ENCODE measurements around the gene SDF4.
"Not testable (repeated sequence)": the region's sequence is repeated elsewhere in the genome, so short reads cannot be mapped to it uniquely, and the experiment has no call there.

The SDF4 gene

DNA sequence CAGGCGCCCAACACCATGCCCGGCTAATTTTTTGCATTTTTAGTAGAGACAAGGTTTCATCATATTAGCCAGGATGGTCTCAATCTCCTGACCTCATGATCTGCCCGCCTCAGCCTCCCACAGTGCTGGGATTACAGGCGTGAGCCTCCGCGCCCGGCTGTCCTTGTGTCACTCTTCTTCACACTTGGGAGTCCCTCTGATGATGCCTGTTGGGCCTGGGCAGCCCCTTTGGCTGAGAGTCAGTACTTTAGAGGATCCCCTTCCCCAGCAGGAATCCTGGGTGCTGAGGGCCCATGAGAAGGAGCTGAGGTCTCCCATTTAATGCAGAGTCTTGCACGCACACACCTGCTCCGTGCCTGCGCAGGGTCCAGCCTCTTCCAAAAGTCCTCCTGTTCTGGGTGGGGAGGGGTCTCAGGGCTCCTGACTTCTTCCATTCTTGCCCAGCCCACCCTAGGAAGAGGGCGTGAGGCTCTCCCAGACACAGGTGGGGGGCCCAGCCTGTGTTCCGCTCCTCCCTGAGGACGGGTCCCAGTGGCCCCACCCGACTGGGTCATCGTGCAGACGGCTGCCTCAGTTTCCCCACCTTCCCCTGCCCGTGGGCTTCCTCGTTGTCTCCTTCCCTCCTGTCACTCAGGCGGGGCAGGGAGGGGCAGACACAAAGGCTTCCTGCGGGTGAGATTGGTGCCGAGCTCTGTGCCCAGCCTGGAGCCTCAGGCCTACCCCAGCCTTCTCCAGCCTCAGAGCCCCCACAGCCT is 54.2 kb downstream of the SDF4 start:
- DNase-seq: no peak

DNA sequence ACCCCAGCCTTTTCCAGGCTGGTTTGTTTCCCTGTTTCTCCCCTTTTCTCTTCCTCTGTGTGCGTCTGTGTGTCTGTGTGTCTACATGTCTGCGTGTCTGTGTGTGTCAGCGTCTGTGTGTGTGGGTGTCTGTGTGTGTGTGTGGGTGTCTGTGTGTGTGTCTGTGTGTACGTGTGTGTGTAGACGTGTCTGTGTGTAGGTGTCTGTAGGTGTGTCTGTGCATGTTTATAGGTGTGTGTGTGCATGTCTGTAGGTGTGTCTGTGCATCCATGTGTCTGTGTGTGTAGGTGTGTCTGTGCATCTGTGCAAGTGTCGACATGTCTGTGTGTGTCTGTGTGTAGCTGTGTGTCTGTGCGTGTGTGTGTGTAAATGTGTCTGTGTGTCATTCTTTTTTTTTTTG is 54.9 kb downstream of the SDF4 start:
- DNase-seq: no peak

DNA sequence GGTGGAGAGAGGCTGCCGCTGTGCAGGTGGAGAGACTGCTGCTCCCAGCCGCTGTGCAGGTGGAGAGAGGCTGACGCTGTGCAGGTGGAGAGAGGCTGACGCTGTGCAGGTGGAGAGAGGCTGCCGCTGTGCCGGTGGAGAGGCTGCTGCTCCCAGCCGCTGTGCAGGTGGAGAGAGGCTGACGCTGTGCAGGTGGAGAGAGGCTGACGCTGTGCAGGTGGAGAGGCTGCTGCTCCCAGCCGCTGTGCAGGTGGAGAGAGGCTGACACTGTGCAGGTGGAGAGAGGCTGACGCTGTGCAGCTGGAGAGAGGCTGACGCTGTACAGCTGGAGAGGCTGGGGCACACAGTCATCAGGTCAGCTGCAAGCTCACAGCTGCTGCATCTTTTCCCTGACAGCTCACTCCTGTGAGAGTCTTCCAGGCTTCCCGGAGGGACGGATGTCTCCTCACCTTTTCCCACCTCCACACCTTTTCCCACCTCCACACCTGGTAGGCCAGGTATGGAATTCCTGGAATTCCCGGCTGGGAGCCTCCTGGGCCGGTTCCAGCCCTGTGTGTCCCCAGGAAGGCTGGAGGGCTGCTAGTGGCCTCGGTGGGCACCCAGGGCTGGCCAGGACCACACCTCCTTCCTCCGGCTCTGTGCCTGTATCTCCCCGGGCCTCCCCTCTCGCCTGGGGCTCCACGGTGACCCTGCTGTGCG is 55.6 kb downstream of the SDF4 start:
- not testable (repeated sequence) for DNase-seq

DNA sequence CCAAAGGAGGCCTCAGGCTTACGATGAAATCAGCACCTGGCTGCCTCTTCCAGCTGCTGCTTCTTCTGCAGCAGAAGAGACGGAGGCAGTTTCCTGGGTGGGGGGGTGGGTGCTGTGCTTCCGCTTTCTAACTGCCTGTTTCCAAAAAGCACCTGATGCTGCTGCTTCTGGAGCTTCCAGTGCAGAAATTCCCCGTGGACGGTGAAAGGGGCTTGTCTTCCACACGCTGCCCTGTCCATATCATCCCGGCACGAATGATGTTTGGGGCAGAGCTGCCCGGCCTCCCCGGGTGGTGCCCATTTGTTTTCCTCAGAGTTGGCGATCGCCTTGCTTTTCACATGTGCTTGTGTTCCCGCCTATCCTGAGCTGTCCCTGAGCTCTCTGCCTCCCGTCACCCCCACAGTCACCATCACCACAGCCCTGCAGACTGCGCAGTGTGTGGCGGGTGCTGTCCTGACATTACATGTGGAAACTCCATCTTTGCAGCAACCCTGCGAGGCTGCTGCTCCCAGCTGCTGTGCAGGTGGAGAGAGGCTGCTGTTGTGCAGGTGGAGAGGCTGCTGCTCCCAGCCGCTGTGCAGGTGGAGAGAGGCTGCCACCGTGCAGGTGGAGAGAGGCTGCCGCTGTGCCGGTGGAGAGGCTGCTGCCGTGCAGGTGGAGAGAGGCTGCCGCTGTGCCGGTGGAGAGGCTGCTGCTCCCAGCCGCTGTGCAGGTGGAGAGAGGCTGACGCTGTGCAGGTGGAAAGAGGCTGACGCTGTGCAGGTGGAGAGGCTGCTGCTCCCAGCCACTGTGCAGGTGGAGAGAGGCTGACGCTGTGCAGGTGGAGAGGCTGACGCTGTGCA is 56.4 kb downstream of the SDF4 start:
- no peak for DNase-seq

DNA sequence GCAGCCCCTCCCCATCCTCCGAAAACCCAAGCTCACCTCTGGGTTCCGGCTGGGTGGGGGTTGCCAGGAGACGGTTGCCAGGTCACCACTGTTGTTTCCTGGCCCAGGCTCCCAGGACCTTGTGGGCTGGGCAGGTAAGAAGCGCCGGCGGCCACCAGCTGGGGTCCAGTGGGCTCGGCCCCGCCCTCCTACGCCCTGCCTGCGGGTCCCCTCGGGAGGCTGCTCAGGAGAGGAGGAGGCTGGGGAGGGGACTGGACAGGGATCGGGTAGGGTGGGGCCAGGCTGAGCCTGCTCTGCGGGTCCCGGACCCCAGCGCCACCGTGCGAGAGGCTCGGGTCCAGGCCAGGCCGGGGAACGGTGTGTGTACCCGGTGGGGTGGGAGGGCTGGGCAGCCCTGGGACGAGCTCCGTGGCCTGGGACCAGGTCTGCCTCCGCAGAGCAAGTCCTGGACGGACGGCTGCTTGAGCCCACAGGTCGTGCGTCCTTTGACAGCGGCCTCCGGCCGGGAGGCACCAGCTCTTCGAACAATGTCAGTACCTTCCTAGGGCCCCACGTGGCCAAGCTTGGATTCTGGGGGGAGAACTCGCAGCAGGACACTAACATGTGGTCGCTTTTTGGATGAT is 57.9 kb downstream of the SDF4 start, which contains the start of gene TTLL10:
TTLL10 (plus strand) TSS at position 88 of the 623 bp plus-strand sequence. CDS start 5,336 bp downstream, outside the sequence.
- DNase-seq: no peak

DNA sequence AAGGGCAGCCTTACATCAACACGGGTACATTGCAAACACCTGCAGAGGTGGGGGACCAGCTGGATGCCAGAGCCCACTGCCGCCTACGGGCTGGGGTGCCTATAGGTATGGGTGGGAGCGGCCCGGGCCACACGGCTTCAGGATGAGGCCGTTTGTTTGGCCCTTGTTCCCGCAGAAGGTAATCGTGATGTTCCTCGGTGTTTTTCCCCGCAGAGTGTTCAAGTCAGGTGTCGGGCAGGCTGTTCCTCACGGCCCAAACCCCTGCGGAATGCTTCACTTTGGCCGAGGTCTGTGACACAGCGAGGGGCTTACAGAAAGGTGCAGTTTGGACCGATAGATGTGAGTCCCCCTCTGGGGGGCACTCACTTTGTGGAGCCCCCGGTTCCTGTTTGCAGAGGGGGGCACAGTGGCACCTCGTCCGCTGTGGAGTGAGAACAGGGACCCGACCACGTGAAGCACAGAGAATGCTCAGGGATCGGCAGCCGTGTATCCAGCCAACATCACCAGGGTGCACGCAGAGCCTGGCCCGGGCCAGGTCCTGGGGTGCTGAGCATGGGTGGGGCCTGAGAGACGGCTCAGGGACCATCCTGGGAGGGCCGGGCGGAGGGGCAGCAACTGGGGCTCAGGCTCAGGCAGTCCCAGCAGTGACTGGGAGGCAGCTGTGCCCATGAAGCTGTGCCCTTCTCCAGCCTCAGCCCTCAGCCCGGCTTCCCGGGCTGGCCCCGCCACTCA is 58.6 kb downstream of the SDF4 start:
- no peak for DNase-seq

DNA sequence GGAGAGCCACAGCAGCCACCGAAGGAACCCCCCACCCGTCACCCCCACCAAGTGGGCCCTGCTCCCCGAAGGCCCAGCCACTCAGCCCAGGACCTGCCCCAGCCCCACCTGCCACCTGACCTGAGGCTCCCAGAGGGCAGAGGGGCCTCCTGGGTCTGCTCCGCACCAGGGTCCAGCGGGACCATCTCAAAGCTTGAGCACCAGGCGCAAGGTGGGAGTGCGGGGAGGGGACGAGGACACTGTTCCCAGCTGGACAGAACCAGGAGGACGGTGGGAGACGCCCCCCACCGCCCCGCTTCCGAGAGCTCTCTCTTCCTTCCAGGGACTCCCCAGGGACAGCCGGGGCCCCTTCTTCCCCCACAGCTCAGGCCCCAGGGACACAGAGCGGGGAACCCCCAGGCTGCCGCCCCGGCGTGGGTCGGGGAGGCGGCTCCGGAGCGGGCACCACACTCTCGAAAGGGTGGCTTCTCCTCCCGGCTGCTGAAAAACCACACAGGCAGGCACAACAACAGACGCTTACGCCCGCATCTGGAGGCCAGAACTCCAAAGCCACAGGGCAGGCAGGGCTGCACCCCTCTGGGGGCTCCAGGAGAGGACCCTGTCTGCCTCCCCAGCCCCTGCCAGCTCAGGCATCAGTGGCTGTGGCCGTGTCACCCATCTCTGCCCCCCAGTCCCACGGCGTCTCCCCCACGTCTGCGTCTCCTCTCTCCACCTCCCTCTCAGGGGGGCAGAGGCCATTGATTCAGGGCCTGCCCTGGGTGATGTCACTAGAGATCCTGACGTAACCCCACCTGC is 60.1 kb downstream of the SDF4 start:
- DNase-seq: no peak

DNA sequence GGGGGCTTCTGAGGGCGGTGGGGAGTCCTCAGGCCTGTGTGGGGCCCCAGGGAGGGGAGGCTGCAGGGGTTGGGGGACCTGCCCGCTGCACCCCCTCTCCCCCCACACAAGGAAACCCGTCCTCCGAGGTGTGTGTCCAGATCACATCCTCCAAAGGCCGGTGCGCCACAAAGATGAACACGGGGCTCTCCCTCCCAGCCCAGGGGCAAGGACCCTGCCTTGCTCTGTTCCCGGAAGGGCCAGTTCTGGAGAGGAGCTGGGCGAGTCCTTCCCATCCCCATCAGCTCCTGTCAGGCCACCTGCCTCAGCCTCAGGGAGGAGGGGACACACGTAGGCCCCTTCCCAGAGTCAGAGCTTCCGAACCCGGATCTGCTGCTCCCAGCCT is 60.6 kb downstream of the SDF4 start:
- DNase-seq: no peak

DNA sequence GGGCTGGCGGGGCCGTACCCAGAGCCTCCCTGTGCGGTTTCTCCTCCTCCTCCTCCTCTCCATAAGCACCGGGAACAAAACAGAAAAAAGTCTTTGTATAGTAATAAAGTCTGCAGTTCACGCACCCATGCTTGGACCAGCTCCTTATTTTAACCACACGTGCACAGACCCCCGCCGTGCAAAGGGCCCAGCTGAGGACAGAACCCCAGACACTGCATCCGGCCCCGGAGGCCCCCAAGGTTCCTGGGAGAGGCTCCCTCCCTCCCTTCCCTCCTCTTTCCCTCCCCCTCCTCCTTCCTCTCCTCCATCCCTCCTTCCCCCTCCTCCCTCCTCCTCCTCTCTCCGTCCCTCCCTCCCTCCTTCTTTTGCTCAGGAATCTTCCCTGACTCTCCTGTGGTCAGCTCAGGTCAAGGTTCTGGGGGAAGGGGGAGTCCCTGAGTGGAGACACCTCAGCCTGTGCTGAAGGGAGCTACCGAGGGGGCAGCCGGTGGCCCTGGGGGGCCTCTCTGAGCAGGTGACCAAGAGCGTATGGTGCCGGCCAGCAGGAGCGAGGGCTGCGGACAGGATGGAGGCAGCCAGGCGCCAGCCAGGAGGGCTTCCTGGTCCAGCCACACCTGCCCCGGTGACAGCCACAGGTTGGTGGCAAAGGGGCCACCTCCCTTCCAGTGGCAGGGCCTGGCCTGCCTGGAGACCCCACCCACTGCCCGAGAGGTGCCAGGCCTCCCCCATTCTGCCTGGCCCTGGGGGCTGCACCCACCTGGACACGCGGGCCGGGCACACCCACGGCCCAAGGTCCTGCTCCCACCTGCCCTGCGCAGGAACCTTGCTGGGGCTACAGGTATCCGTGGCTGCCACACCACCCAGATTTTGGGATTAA is 61.3 kb downstream of the SDF4 start:
- DNase-seq: no peak

DNA sequence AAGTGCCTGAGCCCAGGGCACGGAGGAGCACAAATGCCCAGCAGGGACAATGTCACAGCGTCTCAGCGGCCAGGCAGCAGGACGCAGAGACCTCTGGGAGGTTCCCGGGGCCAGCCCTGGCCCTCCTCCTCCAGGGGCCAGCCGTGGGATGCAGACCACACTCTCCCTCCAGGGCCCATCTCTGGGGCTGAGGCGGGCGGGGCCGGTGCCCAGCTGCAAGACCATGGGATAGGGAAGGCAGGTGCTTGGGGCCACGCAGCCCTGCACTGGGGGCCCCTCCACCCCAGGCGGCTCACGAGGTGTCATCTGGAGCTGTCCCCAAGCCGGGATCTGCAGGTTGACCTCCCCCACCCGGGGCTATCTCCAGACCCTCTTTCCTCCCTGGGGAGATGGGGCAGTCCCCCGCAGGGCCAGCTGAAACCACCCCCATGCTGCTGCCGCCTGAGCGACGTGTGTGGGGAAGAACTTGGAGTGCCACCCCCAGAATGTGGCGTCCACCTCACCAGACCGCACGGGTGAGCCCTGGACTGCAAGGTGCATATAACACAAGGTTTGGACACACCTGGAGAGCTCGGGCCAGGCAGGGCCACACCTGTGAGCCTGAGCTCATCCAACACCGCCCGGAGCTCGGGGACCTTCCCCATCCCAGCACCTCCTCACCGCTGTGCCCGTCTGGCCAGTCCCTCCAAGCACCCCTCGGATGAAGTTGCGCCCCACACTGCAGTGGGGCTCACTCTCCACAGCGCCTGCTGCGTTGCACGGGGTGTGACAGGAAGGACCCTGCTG is 62.2 kb downstream of the SDF4 start:
- DNase-seq: no peak

DNA sequence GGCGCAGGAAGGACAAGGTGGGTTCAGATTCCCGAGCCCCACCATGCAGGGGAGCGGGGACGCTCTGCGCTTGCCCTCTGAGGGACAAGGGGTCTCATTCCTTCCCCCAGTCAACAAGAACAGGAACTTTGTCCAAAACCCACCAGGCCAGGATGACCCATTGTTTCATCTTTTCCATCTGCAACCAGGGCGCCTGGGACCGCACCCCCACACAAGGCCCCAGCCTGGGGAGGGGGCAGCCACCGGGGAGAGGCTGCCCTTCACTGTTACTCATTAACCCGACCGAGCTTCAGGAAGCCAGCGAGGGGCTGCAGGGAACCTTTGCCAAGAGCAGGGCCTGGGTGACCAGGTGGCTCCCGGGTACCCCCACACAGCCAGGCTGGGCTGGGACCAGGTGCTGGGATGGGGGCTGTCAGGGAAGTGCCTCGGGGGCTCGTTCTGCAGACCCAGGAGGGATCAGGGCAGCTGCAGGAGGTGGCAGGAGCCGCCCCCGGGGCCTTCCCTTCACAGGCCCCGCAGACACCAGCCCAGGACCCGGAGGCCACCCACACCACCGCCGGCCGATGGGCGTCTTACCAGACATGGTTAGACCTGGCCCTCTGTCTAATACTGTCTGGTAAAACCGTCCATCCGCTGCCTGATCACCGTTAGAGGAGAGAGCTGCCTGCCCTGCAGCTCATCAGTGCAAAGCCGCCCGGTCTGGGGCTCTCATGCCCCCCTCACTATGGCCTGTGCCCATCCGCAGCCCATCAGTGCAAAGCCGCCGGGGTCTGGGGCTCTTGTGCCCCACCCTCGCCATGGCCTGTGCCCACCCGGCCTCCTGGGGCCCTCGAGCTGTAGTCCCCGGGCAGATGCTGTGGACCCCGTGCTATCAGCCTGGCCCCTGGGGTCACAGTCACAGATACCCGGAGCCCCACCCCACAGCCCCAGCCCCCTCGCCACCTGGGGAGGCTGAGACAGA is 63.1 kb downstream of the SDF4 start:
- DNase-seq: no peak

DNA sequence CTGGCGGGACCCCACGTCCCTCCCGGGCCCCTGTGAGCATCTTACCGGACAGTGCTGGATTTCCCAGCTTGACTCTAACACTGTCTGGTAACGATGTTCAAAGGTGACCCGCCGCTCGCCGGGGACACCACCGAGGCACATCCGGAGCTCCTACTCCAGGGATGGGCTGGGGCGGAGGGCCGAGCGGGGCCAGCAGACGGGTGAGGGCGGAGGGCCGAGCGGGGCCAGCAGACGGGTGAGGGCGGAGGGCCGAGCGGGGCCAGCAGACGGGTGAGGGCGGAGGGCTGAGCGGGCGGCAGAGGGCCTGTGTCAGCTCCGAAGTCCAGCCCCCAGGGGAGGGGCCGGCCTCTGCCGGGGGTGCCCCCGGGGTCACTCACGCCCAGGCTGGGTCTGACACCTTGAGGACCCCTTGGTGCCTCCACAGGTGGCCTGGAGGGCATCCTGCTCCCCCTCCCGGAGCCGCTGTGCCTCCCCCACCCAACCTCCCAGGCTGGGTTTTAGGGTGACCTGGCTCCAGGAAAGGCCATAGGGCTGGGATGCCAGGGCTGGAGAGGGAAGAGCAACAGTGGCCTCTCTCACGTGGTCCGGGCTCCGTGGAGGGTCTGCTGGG is 63.9 kb downstream of the SDF4 start:
- DNase-seq: no peak

DNA sequence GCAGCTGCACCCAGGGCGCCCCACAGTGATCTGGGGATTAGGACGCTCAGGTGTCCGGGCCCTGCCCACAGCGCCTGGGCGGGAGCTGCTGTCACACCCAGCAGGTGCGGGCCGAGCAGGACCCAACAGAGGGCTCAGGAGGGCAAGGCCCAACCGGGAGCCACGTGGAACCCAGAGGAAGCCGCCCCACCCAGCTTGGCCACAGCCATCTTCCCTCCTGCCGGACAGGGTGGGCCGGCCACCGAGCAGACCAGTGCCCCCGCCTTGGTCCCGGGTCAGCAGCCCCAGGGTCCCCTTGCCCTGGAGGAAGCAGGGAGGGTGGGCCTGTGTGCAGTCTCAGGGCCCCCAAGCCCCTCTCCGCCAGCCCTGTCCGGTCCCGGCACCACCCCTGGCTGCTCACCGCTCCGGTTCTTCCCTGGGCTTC is 64.4 kb downstream of the SDF4 start:
- no peak for DNase-seq
